Endothelial cell of umbilical vein (primary cell): ENCODE data around the gene IL17RD.

ENCODE experiments used
- MYC ChIP-seq: IDR thresholded peaks from one replicate; pipeline ENCODE4 v1.6.1; 2011; ENCODE audit warnings: mild to moderate bottlenecking, low read depth, low read length
- POLR2A ChIP-seq: IDR thresholded peaks from 2 replicates; pipeline ENCODE4 v1.6.1; 2012; ENCODE audit warnings: low read depth, mild to moderate bottlenecking, control low read depth, low read length

DNA sequence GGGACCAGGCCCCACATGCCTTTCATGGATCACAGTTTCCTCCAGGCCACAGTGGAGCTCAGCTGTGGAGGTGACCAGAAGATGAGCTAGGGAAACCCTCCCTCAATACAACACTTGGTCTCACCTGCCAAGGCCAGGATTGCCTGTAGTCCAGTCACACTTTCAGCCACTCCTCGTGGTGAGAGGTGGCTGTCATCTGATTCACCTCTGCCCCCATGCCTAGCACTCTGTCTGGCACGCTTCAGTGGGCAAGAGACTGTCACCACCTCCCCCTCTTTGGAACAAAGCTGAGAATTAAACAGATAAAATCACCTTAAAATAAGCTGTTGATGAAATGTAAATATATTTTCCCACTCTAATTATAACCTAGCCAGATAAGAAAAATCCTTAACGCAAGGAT, 4.0 kb upstream of the IL17RD start:
- no peak for TF ChIP-seq MYC
- TF ChIP-seq POLR2A: no peak
